ENCODE measurements around the gene CTCFL. TPM values are rescaled to one million over a fixed set of nuclear protein-coding genes. Genes with fewer than 3 reads are reported as not detected.

Gene CTCFL
- total and polyA plus RNA-seq, 2 of the 13 experiments (the other 11 are each of a cell fraction or from before 2014, with no cell fraction given), result 0.04 TPM; not detected in 1

DNA sequence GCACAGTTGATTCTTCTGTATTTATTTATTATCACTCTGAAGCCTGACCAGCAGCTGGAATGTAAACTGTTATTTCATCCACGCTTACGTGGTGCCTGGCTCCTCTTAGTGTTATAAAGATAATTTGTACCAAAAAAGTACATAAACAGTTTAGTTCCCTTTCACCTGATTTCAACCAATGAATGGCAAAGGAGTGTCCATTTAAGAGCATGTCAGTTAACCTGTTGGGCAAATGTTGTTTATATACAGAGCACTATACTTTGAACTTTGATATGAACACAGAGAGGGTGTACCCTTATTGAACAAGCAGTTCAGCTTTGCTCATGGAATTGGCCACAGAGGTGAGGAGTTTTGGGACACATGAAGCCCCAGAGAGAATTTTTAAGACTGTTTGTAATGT lies 7.2 kb upstream of the CTCFL start (continued):
- 0 out of 2 replicates have a peak, but pooled peaks have one; percentile 6 for TF ChIP-seq ZNF607 (CRISPR knock-in tag; IDR thresholded peaks at IDR 0.05; ENCODE audit: borderline replicate concordance)
- no peak for TF ChIP-seq SRY (CRISPR knock-in tag; IDR thresholded peaks at IDR 0.05)
- no peak for TF ChIP-seq YY1 (IDR thresholded peaks at IDR 0.05; ENCODE audit: insufficient read depth, insufficient replicate concordance, low read depth, low read length)
- TF ChIP-seq ZKSCAN1 (IDR thresholded peaks at IDR 0.05; ENCODE audit: low read length), result no peak
- 0 out of 2 replicates have a peak, but pooled peaks have one; percentile 59 for TF ChIP-seq FOXP4 (CRISPR knock-in tag; IDR thresholded peaks at IDR 0.05)
- no peak for TF ChIP-seq SNAPC5 (CRISPR knock-in tag; IDR thresholded peaks at IDR 0.05; ENCODE audit: borderline replicate concordance)
- TF ChIP-seq ATRX (CRISPR knock-in tag; IDR thresholded peaks at IDR 0.05; ENCODE audit: borderline replicate concordance), result no peak
- TF ChIP-seq MIXL1 (CRISPR knock-in tag; IDR thresholded peaks at IDR 0.05), result peak; percentile 70; the same call in 1 of the 2 replicates
- TF ChIP-seq NFIC (IDR thresholded peaks at IDR 0.05; ENCODE audit: low read length), result peak; percentile 60; the same call in 1 of the 2 replicates
- TF ChIP-seq KLF15 (CRISPR knock-in tag; IDR thresholded peaks at IDR 0.05; ENCODE audit: borderline replicate concordance), result no peak
- no peak for TF ChIP-seq ZNF781 (CRISPR knock-in tag; IDR thresholded peaks at IDR 0.05; ENCODE audit: borderline replicate concordance, not compliant biosample characterization)
- no peak for TF ChIP-seq ERF (CRISPR knock-in tag; IDR thresholded peaks at IDR 0.05)
- peak; percentile 71 for TF ChIP-seq FOXA3 (CRISPR knock-in tag; IDR thresholded peaks at IDR 0.05)
- TF ChIP-seq MNT (IDR thresholded peaks at IDR 0.05), result no peak
- TF ChIP-seq, protein P1, sequence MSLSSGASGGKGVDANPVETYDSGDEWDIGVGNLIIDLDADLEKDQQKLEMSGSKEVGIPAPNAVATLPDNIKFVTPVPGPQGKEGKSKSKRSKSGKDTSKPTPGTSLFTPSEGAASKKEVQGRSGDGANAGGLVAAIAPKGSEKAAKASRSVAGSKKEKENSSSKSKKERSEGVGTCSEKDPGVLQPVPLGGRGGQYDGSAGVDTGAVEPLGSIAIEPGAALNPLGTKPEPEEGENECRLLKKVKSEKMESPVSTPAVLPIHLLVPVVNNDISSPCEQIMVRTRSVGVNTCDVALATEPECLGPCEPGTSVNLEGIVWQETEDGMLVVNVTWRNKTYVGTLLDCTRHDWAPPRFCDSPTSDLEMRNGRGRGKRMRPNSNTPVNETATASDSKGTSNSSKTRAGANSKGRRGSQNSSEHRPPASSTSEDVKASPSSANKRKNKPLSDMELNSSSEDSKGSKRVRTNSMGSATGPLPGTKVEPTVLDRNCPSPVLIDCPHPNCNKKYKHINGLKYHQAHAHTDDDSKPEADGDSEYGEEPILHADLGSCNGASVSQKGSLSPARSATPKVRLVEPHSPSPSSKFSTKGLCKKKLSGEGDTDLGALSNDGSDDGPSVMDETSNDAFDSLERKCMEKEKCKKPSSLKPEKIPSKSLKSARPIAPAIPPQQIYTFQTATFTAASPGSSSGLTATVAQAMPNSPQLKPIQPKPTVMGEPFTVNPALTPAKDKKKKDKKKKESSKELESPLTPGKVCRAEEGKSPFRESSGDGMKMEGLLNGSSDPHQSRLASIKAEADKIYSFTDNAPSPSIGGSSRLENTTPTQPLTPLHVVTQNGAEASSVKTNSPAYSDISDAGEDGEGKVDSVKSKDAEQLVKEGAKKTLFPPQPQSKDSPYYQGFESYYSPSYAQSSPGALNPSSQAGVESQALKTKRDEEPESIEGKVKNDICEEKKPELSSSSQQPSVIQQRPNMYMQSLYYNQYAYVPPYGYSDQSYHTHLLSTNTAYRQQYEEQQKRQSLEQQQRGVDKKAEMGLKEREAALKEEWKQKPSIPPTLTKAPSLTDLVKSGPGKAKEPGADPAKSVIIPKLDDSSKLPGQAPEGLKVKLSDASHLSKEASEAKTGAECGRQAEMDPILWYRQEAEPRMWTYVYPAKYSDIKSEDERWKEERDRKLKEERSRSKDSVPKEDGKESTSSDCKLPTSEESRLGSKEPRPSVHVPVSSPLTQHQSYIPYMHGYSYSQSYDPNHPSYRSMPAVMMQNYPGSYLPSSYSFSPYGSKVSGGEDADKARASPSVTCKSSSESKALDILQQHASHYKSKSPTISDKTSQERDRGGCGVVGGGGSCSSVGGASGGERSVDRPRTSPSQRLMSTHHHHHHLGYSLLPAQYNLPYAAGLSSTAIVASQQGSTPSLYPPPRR (CRISPR knock-in tag; IDR thresholded peaks at IDR 0.05; ENCODE audit: borderline replicate concordance), result no peak
